Uterus (tissue), 2 donors: Measurements from ENCODE around the gene ECHDC1.

Experiments
- CTCF ChIP-seq, 4 experiments: fragments of 200-600 bp in 2 of 4; fragments of 450-650 bp in 2 of 4; sonication (generic) in 2 of 4; IDR thresholded peaks; one replicate each; pipeline ENCODE4 v1.5.1; 2016 to 2019; ENCODE audit warnings: antibody characterized with exemption in 4 of 4, mild to moderate bottlenecking in 2 of 4, moderate library complexity in 1 of 4
- POLR2A ChIP-seq, 2 donors: fragments of 450-650 bp; IDR thresholded peaks; one replicate each; pipeline ENCODE4 v1.6.1; 2016; ENCODE audit warnings: antibody characterized with exemption in 2 of 2, mild to moderate bottlenecking in 1 of 2, moderate library complexity in 1 of 2

GRCh38 chr6:127267646-127268625 is 75.5 kb downstream of the ECHDC1 start:
- TF ChIP-seq CTCF (IDR thresholded peaks at IDR 0.05) (no peak), POLR2A (IDR thresholded peaks at IDR 0.05) (no peak)
